ENCODE measurements around the gene SLC12A8.

SLC12A8 gene

GRCh38 chr3:125151442-125151817 is 61.1 kb downstream of the SLC12A8 start:
- no peak for DNase-seq

- peak; percentile 41 for DNase-seq
These were observed 61.8 kb downstream of the SLC12A8 start for GRCh38 chr3:125150525-125151441.

GRCh38 chr3:125149462-125149861 is 63.1 kb downstream of the SLC12A8 start:
- no peak for DNase-seq

- no peak for DNase-seq
These were observed 63.7 kb downstream of the SLC12A8 start for GRCh38 chr3:125148836-125149235.

GRCh38 chr3:125148016-125148812 is 64.3 kb downstream of the SLC12A8 start:
- no peak for DNase-seq

GRCh38 chr3:125147491-125147820 is 65.1 kb downstream of the SLC12A8 start:
- DNase-seq = no peak

GRCh38 chr3:125146626-125147490 is 65.7 kb downstream of the SLC12A8 start:
- DNase-seq = no peak

GRCh38 chr3:125145751-125146475 is 66.6 kb downstream of the SLC12A8 start:
- DNase-seq = no peak

GRCh38 chr3:125144653-125145314 is 67.8 kb downstream of the SLC12A8 start:
- DNase-seq = no peak

GRCh38 chr3:125143982-125144652 is 68.4 kb downstream of the SLC12A8 start:
- DNase-seq = no peak

- no peak for DNase-seq
These were observed 69.0 kb downstream of the SLC12A8 start for GRCh38 chr3:125143538-125143937.

GRCh38 chr3:125142940-125143339 is 69.6 kb downstream of the SLC12A8 start:
- no peak for DNase-seq

- no peak for DNase-seq
These were observed 70.1 kb downstream of the SLC12A8 start for GRCh38 chr3:125142420-125142778.

- DNase-seq = peak; percentile 52
These were observed 70.7 kb downstream of the SLC12A8 start for GRCh38 chr3:125141596-125142419.

GRCh38 chr3:125140818-125141595 is 71.5 kb downstream of the SLC12A8 start:
- no peak for DNase-seq

- no peak for DNase-seq
These were observed 72.3 kb downstream of the SLC12A8 start for GRCh38 chr3:125140011-125140817.

GRCh38 chr3:125139386-125139785 is 73.2 kb downstream of the SLC12A8 start:
- no peak for DNase-seq

- no peak for DNase-seq
These were observed 75.1 kb downstream of the SLC12A8 start for GRCh38 chr3:125137358-125138033.
